GM19372 (cell line): ENCODE measurements around the gene DDX4.
"Not testable (repeated sequence)": the region's sequence is repeated elsewhere in the genome, so short reads cannot be mapped to it uniquely, and the experiment has no call there.

Source experiments
- ATAC-seq: cut with Tn5 transposase; IDR thresholded peaks from one replicate; pipeline ENCODE4 v1.9.1; 2021; ENCODE audit warnings: mild to moderate bottlenecking, low read depth, moderate library complexity; ENCODE audit not compliant: unreplicated experiment

DDX4 gene

DNA sequence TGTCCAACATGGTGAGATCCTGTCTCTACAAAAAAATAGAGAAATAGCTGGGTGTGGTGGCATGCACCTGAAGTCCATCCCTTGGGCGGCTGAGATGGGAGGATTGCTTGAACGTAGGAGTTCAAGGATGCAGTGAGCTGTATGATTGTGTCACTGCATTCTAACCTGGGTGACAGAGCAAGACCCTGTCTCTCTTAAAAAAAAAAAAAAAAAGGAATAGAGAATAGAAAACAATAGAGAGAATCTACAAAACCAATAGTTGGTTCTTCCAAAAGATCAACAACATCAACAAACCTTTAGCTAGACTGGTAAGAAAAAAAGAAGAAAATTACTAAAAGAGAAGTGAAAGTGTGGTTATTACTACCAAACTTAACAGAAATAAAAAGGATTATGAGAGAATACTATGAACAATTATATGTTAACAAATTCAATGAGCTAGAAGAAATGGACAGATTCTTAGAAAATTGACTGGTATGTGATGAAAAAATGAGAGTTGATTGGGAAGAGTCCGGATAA, 17.6 kb upstream of the DDX4 start:
- no peak for ATAC-seq

DNA sequence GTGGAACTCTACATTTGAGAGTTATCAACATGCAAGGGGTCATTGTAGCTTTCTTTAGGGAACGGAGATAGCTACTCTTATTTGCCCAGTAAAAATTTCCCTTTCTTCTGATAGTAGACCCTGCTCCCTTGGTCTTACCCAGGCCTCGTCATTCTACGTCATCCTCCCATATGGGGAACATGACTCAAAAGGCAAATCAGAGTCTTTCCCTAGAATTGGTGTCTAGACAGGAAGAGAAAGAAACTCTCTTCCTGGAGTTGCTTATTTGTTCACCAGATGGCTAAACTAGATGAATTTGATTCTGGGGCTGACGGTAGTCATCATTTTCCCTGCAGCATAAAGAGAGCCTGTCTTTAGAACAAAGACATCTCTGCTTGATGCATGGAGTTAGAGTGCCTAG, 13.6 kb upstream of the DDX4 start:
- no peak for ATAC-seq

DNA sequence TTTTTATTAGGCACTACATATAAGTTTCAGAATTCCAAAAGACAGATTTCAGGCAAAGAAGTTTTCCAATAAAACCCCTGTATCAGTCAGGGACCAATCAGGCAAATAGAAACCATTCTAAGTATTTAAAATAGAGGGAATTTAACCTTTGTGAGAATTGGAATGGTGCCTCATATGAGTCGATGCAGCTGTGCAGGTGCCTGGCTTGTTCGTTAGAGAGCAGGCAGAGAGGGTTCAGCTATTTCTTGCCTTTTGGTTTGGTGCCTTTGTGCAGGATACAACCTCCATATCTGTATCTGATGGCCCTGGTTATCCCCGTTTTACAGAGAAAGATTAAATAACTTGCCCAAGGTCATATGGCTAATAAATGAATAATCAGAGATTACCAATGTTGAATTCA, 6.0 kb upstream of the DDX4 start:
- no peak for ATAC-seq

DNA sequence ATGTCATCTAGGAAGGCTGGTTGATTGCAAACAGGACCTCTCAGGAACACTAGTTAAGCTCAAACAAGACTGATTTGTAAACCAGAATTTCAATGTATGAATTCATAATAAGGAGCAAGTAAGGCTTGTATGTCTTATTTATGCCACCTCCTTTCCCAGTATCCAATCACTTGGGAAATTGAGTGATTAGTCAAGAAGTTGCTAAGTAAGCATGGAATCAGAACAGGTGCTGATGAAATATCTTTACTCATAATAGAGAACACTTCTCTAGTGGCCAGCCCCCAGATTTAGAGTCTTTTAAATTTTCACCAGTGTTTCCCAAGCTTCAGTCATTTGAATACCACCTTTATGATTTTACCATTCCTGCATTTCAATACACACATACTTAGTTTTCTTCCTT, 5.3 kb upstream of the DDX4 start:
- ATAC-seq = no peak

DNA sequence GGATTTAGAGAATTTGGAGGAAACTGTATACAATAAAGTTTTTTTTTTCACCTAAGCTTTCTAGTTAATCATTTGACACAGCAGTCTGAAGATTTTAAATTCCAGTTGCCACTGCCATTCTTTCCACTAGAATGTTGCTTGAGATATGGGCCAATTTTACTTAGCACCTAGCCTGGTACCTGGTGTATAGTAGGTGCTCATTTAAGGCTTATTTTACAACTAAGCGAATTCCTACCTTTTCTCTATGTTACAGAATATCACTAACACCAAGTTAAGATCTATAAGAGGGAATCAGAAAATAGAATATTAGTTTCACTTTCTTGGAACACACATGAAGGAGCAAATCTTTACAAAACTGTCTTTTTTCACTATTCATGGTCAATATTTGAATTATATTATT, 3.2 kb upstream of the DDX4 start:
- no peak for ATAC-seq

DNA sequence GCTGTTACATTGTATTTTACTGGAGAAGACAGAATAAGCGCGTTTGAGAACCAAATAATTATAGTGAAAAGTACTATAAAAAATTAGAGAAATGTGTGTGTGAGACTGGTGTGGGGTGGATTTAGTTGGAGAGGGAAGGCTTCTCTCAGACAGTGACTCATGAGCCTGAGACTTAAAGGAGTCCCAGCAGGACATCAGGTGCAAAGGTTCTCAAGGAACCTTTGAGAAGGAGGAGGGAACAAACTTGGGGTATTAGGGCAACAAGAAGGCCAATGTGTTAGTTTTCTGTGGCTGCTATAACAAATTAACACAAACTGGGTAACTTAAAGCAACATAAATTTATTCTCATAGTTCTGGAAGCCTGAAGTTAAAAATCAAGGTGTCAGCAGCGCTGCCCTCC, 4.9 kb downstream of the DDX4 start:
- ATAC-seq = no peak

DNA sequence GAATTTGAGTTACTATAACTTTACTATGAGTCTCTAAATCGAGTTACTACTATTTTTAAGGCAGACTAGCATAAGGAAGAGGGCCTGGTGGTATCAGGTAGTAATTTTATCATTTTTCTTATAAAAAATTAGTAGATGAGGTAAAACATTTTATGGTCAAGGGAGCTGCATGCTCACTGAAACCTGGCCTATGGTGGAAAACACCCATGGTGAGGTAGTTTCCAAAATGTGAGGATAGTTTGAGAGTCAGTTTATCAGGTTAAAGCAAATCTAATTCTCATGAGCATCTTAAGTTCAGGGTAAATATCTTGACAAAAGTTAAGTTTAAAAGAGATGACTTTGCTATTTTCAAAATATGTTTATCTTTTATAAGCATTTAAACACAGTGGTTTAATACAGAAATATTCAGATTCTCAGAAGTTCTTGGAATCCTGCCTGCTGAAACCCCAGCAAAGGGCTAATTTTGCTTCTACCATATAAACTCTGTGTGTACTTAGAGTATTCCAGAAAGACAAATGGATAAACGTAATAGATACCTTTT, 10.0 kb downstream of the DDX4 start:
- no peak for ATAC-seq

DNA sequence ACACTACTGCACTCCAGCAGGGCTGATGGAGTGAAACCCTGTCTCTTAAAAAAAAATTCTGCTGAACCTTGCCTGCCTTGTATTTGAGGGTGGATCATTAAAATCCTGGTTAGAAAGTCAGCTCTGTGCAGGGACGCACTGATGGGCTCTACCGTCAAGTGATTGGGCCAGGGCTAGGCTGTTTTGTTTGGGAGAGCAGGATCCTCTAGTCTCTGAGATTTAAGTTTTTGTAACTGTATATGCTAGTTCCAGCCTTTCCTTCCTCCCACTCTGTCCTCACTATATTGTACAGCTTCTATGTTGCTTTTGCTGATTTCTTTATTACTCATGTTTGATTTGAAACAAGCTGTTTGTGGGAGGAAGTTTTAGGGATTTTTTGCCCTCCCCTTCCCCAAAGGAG, 11.5 kb downstream of the DDX4 start:
- no peak for ATAC-seq

DNA sequence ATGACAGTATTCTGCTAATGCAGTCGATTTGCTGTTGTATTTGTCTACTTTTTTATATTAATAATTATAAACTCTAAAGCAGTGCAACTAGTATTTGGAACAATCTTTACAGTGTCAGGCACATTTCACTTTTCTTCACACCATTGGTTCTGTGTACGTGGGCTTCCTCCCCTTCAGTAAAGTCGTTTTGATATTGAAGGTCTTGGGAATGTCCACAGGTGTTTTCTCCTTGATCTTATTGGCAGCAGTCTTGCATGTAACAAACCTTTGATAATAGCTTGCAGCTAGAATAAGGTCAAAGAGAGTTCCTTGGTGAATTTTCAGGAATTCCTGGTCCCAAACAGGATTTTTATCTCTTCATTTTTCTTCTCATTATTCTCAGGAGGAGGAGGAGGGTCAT, 12.2 kb downstream of the DDX4 start:
- ATAC-seq = no peak

DNA sequence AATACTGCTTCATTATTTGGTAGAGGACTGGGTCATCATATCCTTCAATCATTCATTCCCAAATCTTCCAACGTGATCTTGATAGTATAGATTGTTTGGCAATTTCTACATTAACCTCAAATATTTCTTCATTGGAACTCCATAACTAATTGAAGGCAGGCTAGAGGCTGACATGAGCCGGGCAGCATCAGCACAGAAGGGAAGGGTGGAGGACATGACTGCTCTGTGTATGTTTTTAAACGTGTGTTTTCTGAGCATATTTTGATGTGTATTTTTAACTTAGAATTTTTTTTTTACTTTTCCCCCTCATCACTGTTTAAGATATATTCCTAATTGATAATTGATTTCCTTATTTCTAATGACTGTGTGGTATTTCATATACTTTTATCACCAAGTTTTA, 12.6 kb downstream of the DDX4 start:
- ATAC-seq = no peak

DNA sequence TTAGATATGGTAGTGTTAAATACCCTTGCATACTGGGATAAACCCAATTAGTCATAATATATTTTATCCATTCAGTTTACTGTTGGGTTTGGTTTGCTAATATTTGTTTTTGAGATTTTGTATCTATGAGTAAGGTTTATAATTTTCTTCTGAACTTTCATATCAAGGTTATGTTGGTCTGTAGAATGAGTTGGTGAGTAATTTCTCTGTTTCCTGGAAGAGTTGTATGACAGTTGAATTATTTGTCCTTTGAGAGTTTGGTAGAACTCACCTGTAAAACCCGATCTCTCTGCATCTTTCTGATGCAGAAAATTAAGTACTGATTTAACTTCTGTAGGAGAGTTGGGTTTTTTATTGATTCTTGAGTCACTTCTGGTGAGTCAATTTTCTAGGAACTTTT, 20.4 kb downstream of the DDX4 start:
- no peak for ATAC-seq

DNA sequence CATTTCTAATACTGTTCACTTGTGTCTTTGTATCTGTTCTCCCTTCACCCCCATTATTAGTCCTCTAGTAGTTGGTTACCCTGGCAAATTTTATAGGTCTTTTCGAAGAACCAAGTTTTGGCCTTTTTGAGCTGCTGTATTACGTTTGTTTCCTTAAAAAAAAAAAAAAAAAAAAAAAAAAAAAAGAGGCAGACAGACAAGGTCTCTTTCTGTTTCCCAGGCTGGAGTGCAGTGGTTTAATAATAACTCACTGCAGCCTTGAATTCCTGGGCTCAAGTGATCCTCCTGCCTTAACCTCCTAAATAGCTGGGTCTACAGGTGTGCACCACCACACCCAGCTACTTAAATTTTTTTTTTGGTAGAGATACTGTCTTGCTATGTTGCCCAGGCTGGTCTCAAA, 20.9 kb downstream of the DDX4 start:
- ATAC-seq = no peak

DNA sequence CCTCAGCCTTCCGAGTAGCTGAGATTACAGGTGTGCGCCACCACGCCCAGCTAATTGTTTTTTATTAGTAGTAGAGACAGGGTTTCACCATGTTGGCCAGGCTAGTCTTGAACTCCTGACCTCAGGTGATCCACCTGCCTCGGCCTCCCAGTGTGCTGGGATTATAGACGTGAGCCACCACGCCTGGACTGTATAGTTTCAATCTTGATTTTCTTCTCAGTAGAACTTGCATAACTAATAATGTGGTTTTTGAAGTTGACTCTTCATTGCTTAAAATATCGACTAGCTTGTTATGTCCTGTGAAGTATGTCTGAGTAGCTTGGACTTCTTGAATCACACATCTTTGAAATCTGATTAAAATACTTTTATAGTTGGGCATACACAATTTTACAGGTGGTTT, 23.9 kb downstream of the DDX4 start:
- ATAC-seq = not testable (repeated sequence)

DNA sequence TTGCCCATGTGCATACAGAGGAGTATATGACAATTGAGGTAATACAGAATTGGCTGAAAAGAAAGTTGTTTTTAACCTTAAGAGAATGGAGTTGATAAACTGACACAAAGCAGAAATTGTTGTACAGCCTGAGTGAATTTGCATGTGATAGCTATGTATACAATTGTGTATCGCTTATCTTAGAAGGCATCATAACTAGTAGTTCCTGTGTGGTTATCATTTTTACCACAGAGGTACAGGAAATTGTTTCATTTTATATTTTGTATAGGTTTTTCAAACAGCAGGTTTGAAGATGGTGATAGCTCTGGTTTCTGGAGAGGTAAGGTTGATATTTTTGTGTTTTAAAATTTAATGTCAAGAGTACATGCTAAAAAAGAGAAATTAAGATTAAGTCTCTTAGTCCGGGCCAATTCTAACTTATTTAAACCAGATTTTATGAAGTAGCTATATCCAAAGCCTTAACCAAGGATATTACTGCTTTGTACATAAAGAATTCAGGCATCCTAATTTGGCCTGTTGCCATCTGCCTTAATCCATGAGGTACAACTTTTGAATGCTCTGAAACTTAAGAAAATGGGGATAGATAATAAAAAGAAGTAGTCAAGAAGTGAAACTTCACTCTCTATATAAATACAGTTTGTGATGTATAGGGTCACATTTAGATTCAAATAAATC, 26.0 kb downstream of the DDX4 start:
- ATAC-seq = no peak

DNA sequence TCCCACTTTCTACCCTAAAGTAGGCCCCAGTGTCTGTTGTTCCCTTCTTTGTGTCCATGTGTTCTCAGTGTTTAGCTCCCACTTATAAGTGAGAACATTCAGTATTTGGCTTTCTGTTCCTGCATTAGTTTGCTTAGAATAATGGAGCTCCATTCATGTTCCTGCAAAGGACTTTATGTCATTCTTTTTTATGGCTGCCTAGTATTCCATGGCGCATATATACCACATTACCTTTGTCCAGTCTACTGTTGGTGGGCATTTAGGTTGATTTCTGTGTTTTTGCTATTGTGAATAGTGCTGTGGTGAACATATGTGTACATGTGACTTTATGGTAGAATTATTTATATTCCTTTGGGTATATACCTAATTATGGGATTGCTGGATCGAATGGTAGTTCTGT, 30.4 kb downstream of the DDX4 start:
- ATAC-seq = no peak

DNA sequence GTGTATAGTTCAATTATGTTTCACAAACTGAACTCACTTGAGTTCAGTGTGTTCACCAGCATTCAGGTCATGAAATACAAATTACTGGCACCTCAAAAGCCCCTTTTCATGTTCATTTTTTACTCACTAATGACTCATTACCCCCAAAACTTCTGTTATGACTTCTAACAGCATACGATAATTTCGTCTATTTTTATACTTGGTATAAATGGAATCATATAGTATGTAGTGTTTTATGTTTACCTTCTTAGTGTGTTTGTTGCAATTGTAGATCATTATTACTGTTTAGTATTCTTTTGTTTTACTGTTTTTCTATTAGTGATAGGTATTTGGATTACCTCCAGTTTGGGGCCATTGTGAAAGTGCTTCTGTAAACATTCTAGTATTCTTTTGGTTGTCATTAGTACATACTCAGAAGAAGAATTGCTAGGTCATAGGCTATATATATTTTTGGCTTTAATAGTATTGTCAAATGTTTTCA, 33.4 kb downstream of the DDX4 start:
- no peak for ATAC-seq

DNA sequence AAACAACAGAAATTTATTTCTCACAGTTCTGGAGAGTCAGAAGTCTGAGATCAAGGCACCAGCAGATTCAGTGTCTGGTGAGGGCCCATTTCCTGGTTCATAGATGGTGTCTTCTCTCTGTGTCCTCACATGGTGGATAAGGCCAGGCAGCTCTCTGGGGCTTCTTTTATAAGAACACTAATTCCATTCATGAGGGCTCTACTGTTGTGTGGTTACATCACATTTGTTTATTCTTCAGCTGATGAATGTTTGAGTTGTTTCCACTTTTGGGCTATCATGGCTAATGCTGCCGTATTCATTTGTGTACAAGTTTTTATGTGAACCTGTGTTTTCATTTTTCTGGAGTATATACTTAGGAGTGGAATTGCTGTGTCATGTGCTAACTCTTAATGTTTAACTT, 35.2 kb downstream of the DDX4 start:
- no peak for ATAC-seq

DNA sequence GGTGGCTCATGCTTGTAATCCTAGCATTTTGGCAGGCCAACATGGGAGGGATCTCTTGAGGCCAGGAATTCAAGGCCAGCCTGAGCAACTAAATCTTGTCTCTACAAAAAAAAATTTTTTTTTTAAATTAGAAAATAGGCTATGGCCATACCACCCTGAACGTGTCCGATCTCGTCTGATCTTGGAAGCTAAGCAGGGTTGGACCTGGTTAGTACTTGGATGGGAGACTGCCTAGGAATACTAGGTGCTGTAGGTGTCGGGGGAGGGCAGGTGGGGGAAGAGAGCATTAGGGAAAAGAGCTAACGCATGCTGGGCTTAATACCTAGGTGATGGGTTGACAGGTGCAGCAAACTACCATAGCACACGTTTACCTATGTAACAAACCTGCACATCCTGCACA, 39.5 kb downstream of the DDX4 start:
- ATAC-seq = no peak

DNA sequence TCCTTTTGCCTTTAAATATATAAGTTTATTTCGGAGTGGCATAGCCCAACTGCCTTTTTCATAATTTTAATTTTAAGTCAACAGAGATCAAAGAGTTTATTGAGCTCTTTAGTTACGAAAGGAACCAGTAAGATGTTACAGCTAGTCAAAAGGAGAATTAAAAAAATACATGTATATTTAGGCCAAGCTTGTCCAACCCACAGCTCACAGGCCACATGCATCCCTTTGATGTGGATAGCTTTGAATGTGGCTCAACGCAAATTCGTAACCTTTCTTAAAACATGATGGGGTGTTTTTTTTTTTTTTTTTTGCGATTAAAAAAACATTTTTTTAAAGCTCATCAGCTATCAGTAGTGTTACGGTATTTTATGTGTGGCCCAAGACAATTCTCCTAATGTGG, 63.1 kb downstream of the DDX4 start:
- ATAC-seq = no peak

DNA sequence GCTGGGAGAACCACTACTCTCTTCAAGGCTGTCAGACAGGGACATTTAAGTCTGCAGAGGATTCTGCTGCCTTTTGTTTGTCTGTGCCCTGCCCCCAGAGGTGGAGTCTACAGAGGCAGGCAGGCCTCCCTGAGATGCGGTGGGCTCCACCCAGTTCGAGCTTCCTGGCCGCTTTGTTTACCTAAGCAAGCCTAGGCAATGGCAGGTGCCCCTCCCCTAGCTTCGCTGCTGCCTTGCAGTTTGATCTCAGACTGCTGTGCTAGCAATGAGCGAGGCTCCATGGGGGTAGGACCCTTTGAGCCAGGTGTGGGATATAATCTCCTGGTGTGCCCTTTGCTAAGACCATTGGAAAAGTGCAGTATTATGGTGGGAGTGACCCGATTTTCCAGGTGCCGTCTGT, 71.0 kb downstream of the DDX4 start:
- ATAC-seq = not testable (repeated sequence)

DNA sequence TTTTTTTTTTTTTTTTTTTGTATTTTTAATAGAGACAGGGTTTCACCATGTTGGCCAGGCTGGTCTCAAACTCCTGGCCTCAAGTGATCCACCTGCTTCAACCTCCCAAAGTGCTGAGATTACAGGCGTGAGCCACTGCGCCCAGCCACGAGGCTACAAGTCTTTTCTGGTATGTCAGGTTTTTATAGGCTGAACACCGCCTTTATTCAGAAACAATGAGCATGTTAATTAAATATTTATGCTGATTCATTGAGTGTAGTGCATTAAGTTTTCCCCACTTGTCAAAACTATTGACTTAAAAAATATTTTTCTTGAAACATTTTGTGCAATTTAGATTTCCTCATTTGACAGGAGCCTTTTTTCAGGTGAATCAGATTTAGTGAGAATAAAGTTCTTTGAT, 78.1 kb downstream of the DDX4 start:
- not testable (repeated sequence) for ATAC-seq

DNA sequence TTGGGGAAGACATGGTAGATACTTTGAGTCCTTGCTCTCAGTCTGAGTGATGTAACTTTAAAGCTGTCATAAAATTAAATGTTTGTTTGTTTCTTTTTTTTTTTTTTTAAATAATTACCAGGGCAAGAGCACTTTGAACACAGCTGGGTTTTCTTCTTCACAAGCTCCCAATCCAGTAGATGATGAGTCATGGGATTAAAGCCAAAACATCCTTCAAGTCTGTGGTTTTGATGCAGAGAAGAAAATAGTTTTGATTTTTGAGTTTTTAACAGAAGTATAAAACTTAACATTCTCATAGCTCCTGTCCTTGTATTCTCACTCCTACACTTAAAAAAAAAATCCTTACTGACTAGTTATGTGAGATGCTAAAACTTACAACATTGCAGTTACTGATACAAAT, 78.5 kb downstream of the DDX4 start:
- no peak for ATAC-seq
